ENCODE results near the gene ZNF107. TPM values are rescaled to one million over a fixed set of nuclear protein-coding genes. Genes with fewer than 3 reads are reported as not detected.
A peak's percentile ranks its signal among the peaks of the same experiment; 100 is the strongest.

ZNF107 gene
- total and polyA plus RNA-seq, 7 donors: 0.60 to 8.3 (median 3.3) TPM

DNA sequence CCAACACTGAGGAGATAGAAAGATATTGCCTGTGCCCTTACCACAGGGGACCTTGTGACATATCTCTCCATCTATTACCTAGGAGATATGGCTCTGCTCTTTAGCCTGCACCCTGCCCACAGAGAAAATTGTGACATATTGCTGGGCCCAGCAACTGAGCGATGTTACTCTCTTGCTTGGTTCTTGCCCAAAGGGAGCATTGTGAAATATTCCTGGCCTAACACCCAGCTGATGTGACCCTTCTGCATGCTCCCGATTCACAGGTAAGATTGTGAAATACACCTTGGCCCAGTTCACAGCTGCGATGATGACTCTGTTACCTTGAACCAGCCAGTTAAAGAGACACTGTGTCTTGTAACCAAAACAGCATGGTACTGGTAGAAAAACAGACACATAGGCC is 37.2 kb upstream of the ZNF107 start:
- 83 to 92% methylated on average over 3 of the region's 3 CpGs for WGBS, 2 donors
- intact Hi-C loops (cut with DNase I): no loop called here

DNA sequence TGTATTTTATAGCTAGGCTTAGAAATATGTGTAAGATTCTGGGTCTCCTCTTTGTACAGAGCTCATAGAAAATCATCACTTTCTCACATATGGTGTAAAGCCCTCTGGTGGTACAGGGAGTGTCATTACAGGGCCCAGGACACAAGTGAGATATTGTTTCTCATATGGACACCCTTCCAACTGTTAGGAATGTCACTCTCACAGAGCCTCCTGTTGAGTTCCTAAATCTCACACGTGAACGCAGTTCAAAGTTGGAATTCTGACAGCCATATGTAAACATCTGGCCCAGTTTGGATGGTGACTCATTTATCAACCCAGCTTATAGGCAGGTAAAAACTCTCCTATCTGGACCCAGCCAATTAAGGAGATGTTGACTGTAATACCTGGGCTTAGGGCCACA is 35.4 kb upstream of the ZNF107 start:
- Histone ChIP-seq H3K9me3 (no peaks in the 10 kb centered on the region), H3K36me3 (no peaks in the 10 kb centered on the region), H3K4me1 (no peaks in the 10 kb centered on the region), H3K27me3 (no peaks in the 10 kb centered on the region), H3K27ac (no peak overlapping the region), H3K4me3 (no peak overlapping the region)
- TF ChIP-seq, protein P1, sequence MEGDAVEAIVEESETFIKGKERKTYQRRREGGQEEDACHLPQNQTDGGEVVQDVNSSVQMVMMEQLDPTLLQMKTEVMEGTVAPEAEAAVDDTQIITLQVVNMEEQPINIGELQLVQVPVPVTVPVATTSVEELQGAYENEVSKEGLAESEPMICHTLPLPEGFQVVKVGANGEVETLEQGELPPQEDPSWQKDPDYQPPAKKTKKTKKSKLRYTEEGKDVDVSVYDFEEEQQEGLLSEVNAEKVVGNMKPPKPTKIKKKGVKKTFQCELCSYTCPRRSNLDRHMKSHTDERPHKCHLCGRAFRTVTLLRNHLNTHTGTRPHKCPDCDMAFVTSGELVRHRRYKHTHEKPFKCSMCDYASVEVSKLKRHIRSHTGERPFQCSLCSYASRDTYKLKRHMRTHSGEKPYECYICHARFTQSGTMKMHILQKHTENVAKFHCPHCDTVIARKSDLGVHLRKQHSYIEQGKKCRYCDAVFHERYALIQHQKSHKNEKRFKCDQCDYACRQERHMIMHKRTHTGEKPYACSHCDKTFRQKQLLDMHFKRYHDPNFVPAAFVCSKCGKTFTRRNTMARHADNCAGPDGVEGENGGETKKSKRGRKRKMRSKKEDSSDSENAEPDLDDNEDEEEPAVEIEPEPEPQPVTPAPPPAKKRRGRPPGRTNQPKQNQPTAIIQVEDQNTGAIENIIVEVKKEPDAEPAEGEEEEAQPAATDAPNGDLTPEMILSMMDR (IDR thresholded peaks at IDR 0.05): peak in 2 of 4 experiments; percentile 12 to 44
- TF ChIP-seq POLR2AphosphoS5 (IDR thresholded peaks at IDR 0.05): no peak
- no peak for DNase-seq
- WGBS, 2 donors: 21 to 22% methylated on average over 2 of the region's 2 CpGs
- intact Hi-C loops (cut with DNase I): no loop called here

More for the DNA sequence above, 37.2 kb upstream of the ZNF107 start:
- Histone ChIP-seq H3K4me3 (no peak overlapping the region), H3K36me3 (no peaks in the 10 kb centered on the region), H3K27ac (no peak overlapping the region), H3K4me1 (no peaks in the 10 kb centered on the region), H3K27me3 (no peaks in the 10 kb centered on the region), H3K9me3 (no peaks in the 10 kb centered on the region)
- no peak for DNase-seq
- TF ChIP-seq POLR2AphosphoS5 (IDR thresholded peaks at IDR 0.05) (no peak), EP300 (IDR thresholded peaks at IDR 0.05) (no peak), POLR2A (IDR thresholded peaks at IDR 0.05) (no peak)
- TF ChIP-seq, protein P1 (IDR thresholded peaks at IDR 0.05): no peak

DNA sequence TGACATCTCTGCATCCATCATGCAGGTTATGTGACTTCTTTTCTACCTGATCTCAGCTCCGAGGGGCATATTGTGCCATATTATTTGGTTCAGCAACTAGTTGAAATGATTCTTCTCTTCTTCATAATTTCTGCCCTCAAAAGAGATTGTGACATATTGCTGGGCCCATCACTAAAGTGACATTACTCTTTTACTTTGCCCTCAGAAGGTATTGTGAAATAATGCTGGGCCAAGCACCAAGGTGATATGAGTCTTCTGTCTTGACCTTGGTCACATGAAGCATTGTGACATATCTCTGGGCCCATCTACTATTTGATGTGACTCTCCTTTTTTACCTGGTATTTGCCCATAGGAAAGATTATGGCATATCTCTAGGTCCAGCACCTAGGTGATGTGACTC is 33.9 kb upstream of the ZNF107 start:
- TF ChIP-seq POLR2AphosphoS5 (IDR thresholded peaks at IDR 0.05): no peak
- TF ChIP-seq, protein P1 (IDR thresholded peaks at IDR 0.05): no peak
- Histone ChIP-seq H3K27me3 (no peaks in the 10 kb centered on the region), H3K27ac (no peak overlapping the region), H3K9me3 (no peaks in the 10 kb centered on the region), H3K36me3 (no peaks in the 10 kb centered on the region), H3K4me3 (no peak overlapping the region), H3K4me1 (no peaks in the 10 kb centered on the region)
- DNase-seq: no peak
- WGBS, 2 donors: 79 to 80% methylated on average over 1 of the region's 1 CpG
- intact Hi-C loops (cut with DNase I): no loop called here

DNA sequence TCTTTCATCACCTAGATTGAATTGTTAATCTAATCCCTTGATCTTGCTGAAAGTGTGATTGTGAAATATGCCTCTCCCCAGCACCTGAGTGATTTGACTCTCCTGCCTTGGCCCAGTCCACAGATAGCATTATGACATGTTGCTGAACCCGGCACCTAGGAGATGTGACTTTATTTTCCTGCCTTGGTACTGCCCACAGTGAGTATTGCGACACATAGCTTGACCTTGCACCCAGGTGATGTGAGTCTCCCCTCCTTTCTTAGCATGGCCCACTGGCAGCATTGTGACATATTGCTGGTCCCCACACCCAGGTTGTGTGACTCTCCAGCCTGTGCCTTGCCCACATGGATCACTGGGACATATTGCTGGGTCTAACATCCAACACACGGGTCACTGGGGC is 32.5 kb upstream of the ZNF107 start:
- no peaks in the 10 kb centered on the region for H3K4me1 ChIP-seq
- WGBS, 2 donors: 63 to 75% methylated on average over 3 of the region's 3 CpGs
- TF ChIP-seq, protein P1 (IDR thresholded peaks at IDR 0.05): no peak
- TF ChIP-seq EP300 (IDR thresholded peaks at IDR 0.05) (no peak), POLR2A (IDR thresholded peaks at IDR 0.05) (no peak), POLR2AphosphoS5 (IDR thresholded peaks at IDR 0.05) (no peak)
- no peak for DNase-seq
- H3K4me3 ChIP-seq: no peak overlapping the region
- intact Hi-C loops (cut with DNase I): no loop called here
- no peaks in the 10 kb centered on the region for H3K27me3 ChIP-seq
- no peaks in the 10 kb centered on the region for H3K9me3 ChIP-seq
- H3K27ac ChIP-seq: no peak overlapping the region
- no peaks in the 10 kb centered on the region for H3K36me3 ChIP-seq

DNA sequence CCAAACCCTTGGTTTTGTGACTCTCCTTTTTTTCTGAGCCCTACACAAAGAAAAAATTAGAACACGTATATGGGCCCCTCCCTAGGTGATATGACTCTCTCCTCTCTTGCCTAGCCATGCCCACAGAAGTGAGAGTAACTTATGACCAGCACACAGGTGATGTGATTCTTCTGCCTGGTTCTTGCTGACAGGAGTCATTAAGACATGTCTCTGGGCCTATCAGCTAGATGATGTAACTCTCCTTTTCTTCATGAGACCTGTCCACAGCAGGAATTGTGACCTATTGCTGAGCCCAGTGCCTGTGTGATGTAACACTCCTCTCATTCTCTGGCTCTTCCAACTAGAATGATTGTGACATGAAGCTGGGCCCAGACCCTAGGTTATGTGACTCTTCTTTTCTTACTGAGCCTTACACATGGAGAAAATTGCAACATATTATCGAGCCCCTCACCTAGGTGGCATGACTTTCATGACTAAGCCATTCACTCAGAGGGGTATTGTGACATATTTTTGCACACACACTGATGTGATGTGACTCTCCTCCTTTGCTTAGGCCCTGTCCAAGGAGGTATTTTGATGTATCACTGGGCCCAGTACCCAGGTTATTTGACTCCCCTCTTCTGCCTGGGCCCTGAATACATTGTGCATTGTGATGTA is 31.4 kb upstream of the ZNF107 start:
- TF ChIP-seq POLR2AphosphoS5 (IDR thresholded peaks at IDR 0.05) (no peak), EP300 (IDR thresholded peaks at IDR 0.05) (no peak), POLR2A (IDR thresholded peaks at IDR 0.05) (no peak)
- TF ChIP-seq, protein P1 (IDR thresholded peaks at IDR 0.05): no peak
- Histone ChIP-seq H3K36me3 (no peaks in the 10 kb centered on the region), H3K4me1 (no peaks in the 10 kb centered on the region), H3K4me3 (no peak overlapping the region), H3K27me3 (no peaks in the 10 kb centered on the region), H3K9me3 (no peaks in the 10 kb centered on the region), H3K27ac (no peak overlapping the region)
- intact Hi-C loops (cut with DNase I): no loop called here
- WGBS, 2 donors: 74 to 86% methylated on average over 2 of the region's 2 CpGs
- no peak for DNase-seq
